Calu3 (cell line): Measurements from ENCODE around the gene TMEM127. TPM values are rescaled to one million over a fixed set of nuclear protein-coding genes. Genes with fewer than 3 reads are reported as not detected.

Source experiments
- BruUV-seq: library from RNA; stranded (reverse); fragments of 400-500 nt; replicated peaks from 2 replicates; lab custom pipeline; 2021; lab: Mats Ljungman, UMichigan
- CTCF ChIA-PET: fragments of 300-600 bp; sonication (Branson Sonifier 250); formaldehyde crosslinking; loops from one replicate; lab custom pipeline; 2022; ENCODE audit warnings: antibody characterized with exemption; lab: Charles Lee
- DNase-seq: peaks from one replicate; pipeline ENCODE4 v3.0.0; 2022
- H3K27ac Mint-ChIP-seq: one replicate; pipeline ENCODE4 v1.8.0; 2022; ENCODE audit warnings: mixed read lengths; ENCODE audit not compliant: unreplicated experiment
- H3K27me3 Mint-ChIP-seq: one replicate; pipeline ENCODE4 v1.8.0; 2022; ENCODE audit warnings: mixed read lengths; ENCODE audit not compliant: unreplicated experiment
- H3K36me3 Mint-ChIP-seq: one replicate; pipeline ENCODE4 v1.8.0; 2022; ENCODE audit warnings: mild to moderate bottlenecking, moderate library complexity, mixed read lengths; ENCODE audit not compliant: insufficient read depth, unreplicated experiment
- H3K4me1 Mint-ChIP-seq: one replicate; pipeline ENCODE4 v1.8.0; 2022; ENCODE audit warnings: mild to moderate bottlenecking, low read depth, mixed read lengths; ENCODE audit not compliant: unreplicated experiment
- H3K4me3 Mint-ChIP-seq: one replicate; pipeline ENCODE4 v1.8.0; 2022; ENCODE audit warnings: mild to moderate bottlenecking, low read depth, moderate library complexity, mixed read lengths; ENCODE audit not compliant: unreplicated experiment
- H3K9me3 Mint-ChIP-seq: one replicate; pipeline ENCODE4 v1.8.0; 2022; ENCODE audit warnings: low read depth, mixed read lengths; ENCODE audit not compliant: unreplicated experiment
- intact Hi-C: fragments of 100-400 bp; cut with micrococcal nuclease; formaldehyde crosslinking; loops from one replicate; pipeline ENCODE4 v1.10.0; 2022; ENCODE audit not compliant: unreplicated experiment
- total RNA-seq: library from RNA; stranded (reverse); gene quantifications from 2 replicates; pipeline ENCODE4 v1.2.3, GENCODE V29; 2022
- TF ChIP-seq, protein P1 (sequence below): fragments of 200-600 bp; IDR thresholded peaks from one replicate; pipeline ENCODE4 v1.8.0; 2022; ENCODE audit warnings: antibody characterized with exemption; ENCODE audit not compliant: unreplicated experiment

Gene TMEM127
- total RNA-seq, 1 experiment from 2014 or later, result 50.7 TPM

DNA sequence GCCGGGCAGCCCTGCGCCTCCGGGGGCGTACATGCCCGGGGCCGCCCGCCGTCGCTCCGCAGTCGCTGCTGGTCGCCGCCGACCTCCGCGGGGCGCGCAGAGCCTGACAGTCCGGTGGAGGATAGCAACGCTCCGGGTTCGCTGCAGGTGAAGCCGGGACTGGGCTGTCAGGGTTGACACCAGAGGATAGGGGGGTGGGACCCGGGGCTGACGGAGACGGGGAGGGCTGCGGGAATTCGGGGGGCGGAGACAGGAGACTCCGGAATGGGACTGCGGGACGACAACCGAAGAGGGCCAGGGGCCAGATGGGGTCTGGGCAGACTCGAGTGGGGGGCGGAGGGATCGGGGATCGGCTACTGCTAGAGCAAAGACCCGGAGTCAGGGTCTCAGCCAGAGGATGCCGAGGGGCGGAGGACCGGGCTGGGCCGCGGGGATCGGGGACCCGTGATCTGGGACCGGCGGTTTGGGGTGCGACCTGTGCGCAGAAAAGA is 403 bp downstream of the TMEM127 start:
- TF ChIP-seq, protein P1, sequence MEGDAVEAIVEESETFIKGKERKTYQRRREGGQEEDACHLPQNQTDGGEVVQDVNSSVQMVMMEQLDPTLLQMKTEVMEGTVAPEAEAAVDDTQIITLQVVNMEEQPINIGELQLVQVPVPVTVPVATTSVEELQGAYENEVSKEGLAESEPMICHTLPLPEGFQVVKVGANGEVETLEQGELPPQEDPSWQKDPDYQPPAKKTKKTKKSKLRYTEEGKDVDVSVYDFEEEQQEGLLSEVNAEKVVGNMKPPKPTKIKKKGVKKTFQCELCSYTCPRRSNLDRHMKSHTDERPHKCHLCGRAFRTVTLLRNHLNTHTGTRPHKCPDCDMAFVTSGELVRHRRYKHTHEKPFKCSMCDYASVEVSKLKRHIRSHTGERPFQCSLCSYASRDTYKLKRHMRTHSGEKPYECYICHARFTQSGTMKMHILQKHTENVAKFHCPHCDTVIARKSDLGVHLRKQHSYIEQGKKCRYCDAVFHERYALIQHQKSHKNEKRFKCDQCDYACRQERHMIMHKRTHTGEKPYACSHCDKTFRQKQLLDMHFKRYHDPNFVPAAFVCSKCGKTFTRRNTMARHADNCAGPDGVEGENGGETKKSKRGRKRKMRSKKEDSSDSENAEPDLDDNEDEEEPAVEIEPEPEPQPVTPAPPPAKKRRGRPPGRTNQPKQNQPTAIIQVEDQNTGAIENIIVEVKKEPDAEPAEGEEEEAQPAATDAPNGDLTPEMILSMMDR, result no peak
- CTCF ChIA-PET, result interaction anchor here (1.0 kb wide), 1 partner anchor 127 kb away, joined by 7 read pairs; the partner anchor contains the start of gene ASTL
- Mint-ChIP-seq H3K36me3 (peaks cover 57% of the 10 kb centered on the region), H3K4me3 (peak overlapping the region; percentile 88), H3K9me3 (no peaks in the 10 kb centered on the region), H3K4me1 (peaks cover 30% of the 10 kb centered on the region), H3K27ac (peak overlapping the region; percentile 17), H3K27me3 (no peaks in the 10 kb centered on the region)
- no TSS peak for BruUV-seq
- intact Hi-C loops, result loop anchor here (10.0 kb wide), 3 partner anchors 131 to 271 kb away; partner anchors contain the start of genes ANKRD36C and ASTL
- peak; percentile 43 for DNase-seq

DNA sequence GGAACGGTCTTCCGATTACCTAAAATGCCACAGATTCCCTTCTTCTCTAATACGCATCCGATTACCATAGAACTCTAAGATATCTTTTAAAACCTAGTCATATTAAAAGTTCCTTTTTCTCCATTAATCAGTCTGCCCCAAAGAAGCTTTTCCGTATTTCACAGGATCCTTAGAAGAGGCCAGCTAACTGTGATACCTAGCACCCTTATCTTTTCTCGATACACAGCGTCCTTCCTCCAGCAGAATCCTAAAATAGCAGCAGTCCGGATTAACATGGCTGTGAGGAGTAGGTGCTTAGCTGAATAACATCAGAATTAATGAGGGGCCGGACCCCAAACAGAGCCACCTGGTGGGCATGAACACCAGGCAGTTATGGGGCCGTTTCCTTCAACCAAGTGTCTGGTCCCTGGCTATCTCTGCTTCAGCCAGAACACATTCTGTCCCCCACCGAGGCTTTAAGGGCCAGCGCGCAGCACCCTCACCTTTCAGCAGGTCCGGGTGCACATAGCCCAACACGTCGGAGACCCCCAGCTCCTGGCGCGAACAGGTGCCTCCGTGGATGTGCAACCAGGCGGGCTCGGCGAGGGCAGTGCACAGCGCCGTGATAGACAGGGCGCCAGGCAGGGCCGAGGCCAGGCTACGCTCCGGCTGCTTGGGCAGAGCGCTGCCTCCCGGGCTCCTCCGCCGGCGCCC is 995 bp downstream of the TMEM127 start:
- TF ChIP-seq, protein P1, result no peak
- no peaks in the 10 kb centered on the region for H3K9me3 Mint-ChIP-seq
- no peaks in the 10 kb centered on the region for H3K27me3 Mint-ChIP-seq
- DNase-seq, result peak; percentile 46
- no TSS peak for BruUV-seq
- peaks cover 51% of the 10 kb centered on the region for H3K36me3 Mint-ChIP-seq
- peaks cover 33% of the 10 kb centered on the region for H3K4me1 Mint-ChIP-seq
- intact Hi-C loops, result loop anchor here (10.0 kb wide), 3 partner anchors 130 to 270 kb away; partner anchors contain the start of genes ANKRD36C and ASTL
- CTCF ChIA-PET, result interaction anchor here (1.0 kb wide), 1 partner anchor 126 kb away, joined by 7 read pairs; the partner anchor contains the start of gene ASTL
- H3K27ac Mint-ChIP-seq, result peak overlapping the region; percentile 66
- H3K4me3 Mint-ChIP-seq, result peak overlapping the region; percentile 88

DNA sequence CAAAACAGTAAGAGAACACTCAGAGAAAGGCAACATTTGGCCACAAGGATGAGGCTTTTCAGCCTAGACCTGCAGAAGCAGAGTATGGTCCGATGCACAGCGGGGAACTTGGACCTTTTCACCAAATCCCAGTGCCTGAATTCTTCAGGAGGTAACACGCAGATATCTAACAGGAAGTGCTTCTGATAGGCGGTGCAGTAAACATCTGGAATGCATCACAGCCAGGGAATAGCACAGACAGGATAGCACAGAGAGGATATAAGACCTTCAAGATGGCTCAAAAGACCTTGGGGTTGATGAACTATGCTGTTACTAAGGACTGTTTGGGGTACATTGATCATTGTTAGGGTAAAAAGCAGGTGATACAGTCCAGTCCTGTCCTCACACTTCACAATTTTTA is 1.7 kb downstream of the TMEM127 start:
- no peak for DNase-seq

DNA sequence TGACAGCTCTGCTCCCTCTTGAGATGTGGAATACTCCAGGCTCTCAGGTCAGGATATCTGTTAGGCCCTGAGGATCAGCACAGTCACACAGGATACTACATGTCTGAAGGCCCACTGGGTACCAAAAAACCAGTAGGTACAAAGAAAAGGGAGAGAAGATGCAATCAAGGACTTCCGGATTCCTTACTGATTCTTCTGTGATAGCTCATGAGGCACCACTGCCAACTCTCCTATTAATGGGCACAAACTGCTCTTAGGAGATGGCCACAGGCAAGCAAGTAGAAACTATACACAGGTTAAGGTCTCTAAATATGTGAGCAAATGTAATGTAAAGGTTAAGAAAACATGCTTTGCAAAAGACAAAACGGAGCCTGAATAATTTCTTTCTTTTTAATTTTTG is 3.5 kb downstream of the TMEM127 start:
- H3K36me3 Mint-ChIP-seq, result peaks cover 36% of the 10 kb centered on the region
- H3K4me1 Mint-ChIP-seq, result peaks cover 33% of the 10 kb centered on the region
- no peak overlapping the region for H3K4me3 Mint-ChIP-seq
- DNase-seq, result no peak
- TF ChIP-seq, protein P1, result no peak
- no peak overlapping the region for H3K27ac Mint-ChIP-seq
- CTCF ChIA-PET, result no interaction called here
- no peaks in the 10 kb centered on the region for H3K9me3 Mint-ChIP-seq
- no TSS peak for BruUV-seq
- intact Hi-C loops, result loop anchor here (10.0 kb wide), 3 partner anchors 128 to 268 kb away; partner anchors contain the start of genes ANKRD36C and ASTL
- no peaks in the 10 kb centered on the region for H3K27me3 Mint-ChIP-seq

More for the DNA sequence above, 1.7 kb downstream of the TMEM127 start:
- peaks cover 33% of the 10 kb centered on the region for H3K4me1 Mint-ChIP-seq
- intact Hi-C loops, result loop anchor here (10.0 kb wide), 3 partner anchors 129 to 269 kb away; partner anchors contain the start of genes ANKRD36C and ASTL
- TF ChIP-seq, protein P1, result no peak
- BruUV-seq, result no TSS peak
- H3K4me3 Mint-ChIP-seq, result peak overlapping the region; percentile 88
- H3K27me3 Mint-ChIP-seq, result no peaks in the 10 kb centered on the region
- CTCF ChIA-PET, result interaction anchor here (1.0 kb wide), 1 partner anchor 125 kb away, joined by 7 read pairs; the partner anchor contains the start of gene ASTL
- H3K27ac Mint-ChIP-seq, result peak overlapping the region; percentile 66
- peaks cover 46% of the 10 kb centered on the region for H3K36me3 Mint-ChIP-seq
- H3K9me3 Mint-ChIP-seq, result no peaks in the 10 kb centered on the region
